Upper lobe of left lung (tissue), 4 donors: Measurements from ENCODE around the gene PDYN.

Experiments used
- POLR2A ChIP-seq, 4 donors: fragments of 450-650 bp; IDR thresholded peaks; one replicate each; pipeline ENCODE4 v1.5.1; 2016 to 2017; ENCODE audit warnings: antibody characterized with exemption in 4 of 4, mild to moderate bottlenecking in 2 of 4
- POLR2AphosphoS5 ChIP-seq, 2 donors: sonication (generic); formaldehyde crosslinking; IDR thresholded peaks; one replicate each; pipeline ENCODE4 v1.5.1; 2017; ENCODE audit warnings: antibody characterized with exemption in 2 of 2
- TF ChIP-seq, protein P1 (sequence below), 6 experiments: fragments of 450-650 bp in 4 of 6; fragments of 200-600 bp in 2 of 6; sonication (generic) in 2 of 6; IDR thresholded peaks; one replicate each; pipeline ENCODE4 v1.5.1; 2016 to 2019; ENCODE audit warnings: antibody characterized with exemption in 6 of 6

GRCh38 chr20:2037296-2037914 lies 43.5 kb upstream of the PDYN start:
- TF ChIP-seq, protein P1, sequence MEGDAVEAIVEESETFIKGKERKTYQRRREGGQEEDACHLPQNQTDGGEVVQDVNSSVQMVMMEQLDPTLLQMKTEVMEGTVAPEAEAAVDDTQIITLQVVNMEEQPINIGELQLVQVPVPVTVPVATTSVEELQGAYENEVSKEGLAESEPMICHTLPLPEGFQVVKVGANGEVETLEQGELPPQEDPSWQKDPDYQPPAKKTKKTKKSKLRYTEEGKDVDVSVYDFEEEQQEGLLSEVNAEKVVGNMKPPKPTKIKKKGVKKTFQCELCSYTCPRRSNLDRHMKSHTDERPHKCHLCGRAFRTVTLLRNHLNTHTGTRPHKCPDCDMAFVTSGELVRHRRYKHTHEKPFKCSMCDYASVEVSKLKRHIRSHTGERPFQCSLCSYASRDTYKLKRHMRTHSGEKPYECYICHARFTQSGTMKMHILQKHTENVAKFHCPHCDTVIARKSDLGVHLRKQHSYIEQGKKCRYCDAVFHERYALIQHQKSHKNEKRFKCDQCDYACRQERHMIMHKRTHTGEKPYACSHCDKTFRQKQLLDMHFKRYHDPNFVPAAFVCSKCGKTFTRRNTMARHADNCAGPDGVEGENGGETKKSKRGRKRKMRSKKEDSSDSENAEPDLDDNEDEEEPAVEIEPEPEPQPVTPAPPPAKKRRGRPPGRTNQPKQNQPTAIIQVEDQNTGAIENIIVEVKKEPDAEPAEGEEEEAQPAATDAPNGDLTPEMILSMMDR (IDR thresholded peaks at IDR 0.05) = no peak
- TF ChIP-seq POLR2AphosphoS5 (IDR thresholded peaks at IDR 0.05) (no peak), POLR2A (IDR thresholded peaks at IDR 0.05) (no peak)
